Measurements from ENCODE around the gene SRSF7. TPM values are rescaled to one million over a fixed set of nuclear protein-coding genes. Genes with fewer than 3 reads are reported as not detected.

The SRSF7 gene
- total RNA-seq, 1 experiment from 2014 or later: 299 TPM

DNA sequence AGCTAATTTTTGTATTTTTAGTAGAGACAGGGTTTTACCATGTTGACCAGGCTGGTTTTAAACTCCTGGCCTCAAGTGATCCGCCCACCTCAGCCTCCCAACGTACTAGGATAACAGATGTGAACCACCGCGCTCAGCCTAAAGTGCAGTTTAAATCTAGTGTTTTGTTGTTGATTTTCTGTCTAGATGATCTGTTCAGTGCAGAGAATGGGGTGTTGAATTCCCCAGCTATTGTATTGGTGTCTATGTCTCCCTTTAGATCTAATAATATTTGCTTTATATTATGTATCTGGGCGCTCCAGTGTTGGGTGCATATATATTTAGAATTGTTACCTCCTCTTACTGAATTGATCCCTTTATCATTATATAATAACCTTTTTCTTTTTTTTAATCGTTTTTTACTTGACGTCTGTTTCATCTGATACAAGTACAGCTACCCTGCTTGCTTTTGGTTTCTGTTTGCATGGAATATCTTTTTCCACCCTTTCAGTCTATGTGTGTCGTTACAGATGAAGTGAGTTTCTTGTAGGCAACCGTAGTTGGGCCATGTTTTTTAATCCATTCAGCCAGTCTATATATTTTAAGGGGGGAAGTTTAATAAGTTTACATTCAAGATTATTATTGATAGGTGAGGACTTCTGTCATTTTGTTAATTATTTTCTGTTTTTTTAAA lies 50.9 kb downstream of the SRSF7 start:
- no peak for TF ChIP-seq MYBL2 (CRISPR knock-in tag; IDR thresholded peaks at IDR 0.05)
- TF ChIP-seq, protein P1, sequence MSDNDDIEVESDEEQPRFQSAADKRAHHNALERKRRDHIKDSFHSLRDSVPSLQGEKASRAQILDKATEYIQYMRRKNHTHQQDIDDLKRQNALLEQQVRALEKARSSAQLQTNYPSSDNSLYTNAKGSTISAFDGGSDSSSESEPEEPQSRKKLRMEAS (CRISPR knock-in tag; IDR thresholded peaks at IDR 0.05): no peak
- TF ChIP-seq, protein P2, sequence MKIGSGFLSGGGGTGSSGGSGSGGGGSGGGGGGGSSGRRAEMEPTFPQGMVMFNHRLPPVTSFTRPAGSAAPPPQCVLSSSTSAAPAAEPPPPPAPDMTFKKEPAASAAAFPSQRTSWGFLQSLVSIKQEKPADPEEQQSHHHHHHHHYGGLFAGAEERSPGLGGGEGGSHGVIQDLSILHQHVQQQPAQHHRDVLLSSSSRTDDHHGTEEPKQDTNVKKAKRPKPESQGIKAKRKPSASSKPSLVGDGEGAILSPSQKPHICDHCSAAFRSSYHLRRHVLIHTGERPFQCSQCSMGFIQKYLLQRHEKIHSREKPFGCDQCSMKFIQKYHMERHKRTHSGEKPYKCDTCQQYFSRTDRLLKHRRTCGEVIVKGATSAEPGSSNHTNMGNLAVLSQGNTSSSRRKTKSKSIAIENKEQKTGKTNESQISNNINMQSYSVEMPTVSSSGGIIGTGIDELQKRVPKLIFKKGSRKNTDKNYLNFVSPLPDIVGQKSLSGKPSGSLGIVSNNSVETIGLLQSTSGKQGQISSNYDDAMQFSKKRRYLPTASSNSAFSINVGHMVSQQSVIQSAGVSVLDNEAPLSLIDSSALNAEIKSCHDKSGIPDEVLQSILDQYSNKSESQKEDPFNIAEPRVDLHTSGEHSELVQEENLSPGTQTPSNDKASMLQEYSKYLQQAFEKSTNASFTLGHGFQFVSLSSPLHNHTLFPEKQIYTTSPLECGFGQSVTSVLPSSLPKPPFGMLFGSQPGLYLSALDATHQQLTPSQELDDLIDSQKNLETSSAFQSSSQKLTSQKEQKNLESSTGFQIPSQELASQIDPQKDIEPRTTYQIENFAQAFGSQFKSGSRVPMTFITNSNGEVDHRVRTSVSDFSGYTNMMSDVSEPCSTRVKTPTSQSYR (CRISPR knock-in tag; IDR thresholded peaks at IDR 0.05): no peak
- no peak for TF ChIP-seq ZNF416 (CRISPR knock-in tag; IDR thresholded peaks at IDR 0.05)
- TF ChIP-seq ATF1 (CRISPR knock-in tag; IDR thresholded peaks at IDR 0.05): no peak
- TF ChIP-seq ZNF317 (CRISPR knock-in tag; IDR thresholded peaks at IDR 0.05; ENCODE audit: borderline replicate concordance, low read depth): no peak
- TF ChIP-seq TCF7 (CRISPR knock-in tag; IDR thresholded peaks at IDR 0.05; ENCODE audit: low read depth): no peak
- TF ChIP-seq, protein P3, sequence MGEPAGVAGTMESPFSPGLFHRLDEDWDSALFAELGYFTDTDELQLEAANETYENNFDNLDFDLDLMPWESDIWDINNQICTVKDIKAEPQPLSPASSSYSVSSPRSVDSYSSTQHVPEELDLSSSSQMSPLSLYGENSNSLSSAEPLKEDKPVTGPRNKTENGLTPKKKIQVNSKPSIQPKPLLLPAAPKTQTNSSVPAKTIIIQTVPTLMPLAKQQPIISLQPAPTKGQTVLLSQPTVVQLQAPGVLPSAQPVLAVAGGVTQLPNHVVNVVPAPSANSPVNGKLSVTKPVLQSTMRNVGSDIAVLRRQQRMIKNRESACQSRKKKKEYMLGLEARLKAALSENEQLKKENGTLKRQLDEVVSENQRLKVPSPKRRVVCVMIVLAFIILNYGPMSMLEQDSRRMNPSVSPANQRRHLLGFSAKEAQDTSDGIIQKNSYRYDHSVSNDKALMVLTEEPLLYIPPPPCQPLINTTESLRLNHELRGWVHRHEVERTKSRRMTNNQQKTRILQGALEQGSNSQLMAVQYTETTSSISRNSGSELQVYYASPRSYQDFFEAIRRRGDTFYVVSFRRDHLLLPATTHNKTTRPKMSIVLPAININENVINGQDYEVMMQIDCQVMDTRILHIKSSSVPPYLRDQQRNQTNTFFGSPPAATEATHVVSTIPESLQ (CRISPR knock-in tag; IDR thresholded peaks at IDR 0.05): no peak
- no peak for TF ChIP-seq NFE2L1 (CRISPR knock-in tag; IDR thresholded peaks at IDR 0.05)
- TF ChIP-seq ZNF396 (CRISPR knock-in tag; IDR thresholded peaks at IDR 0.05; ENCODE audit: borderline replicate concordance): no peak
- TF ChIP-seq HMGA2 (CRISPR knock-in tag; IDR thresholded peaks at IDR 0.05): no peak
- TF ChIP-seq GABPB1 (CRISPR knock-in tag; IDR thresholded peaks at IDR 0.05): no peak
- no peak for TF ChIP-seq GTF2I (CRISPR knock-in tag; conservative IDR thresholded peaks at IDR 0.05)
- TF ChIP-seq, protein P4, sequence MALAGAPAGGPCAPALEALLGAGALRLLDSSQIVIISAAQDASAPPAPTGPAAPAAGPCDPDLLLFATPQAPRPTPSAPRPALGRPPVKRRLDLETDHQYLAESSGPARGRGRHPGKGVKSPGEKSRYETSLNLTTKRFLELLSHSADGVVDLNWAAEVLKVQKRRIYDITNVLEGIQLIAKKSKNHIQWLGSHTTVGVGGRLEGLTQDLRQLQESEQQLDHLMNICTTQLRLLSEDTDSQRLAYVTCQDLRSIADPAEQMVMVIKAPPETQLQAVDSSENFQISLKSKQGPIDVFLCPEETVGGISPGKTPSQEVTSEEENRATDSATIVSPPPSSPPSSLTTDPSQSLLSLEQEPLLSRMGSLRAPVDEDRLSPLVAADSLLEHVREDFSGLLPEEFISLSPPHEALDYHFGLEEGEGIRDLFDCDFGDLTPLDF (CRISPR knock-in tag; IDR thresholded peaks at IDR 0.05): no peak
- TF ChIP-seq EMX1 (CRISPR knock-in tag; IDR thresholded peaks at IDR 0.05): no peak
- no peak for TF ChIP-seq TP53 (CRISPR knock-in tag; IDR thresholded peaks at IDR 0.05)
- no peak for TF ChIP-seq FOXJ3 (CRISPR knock-in tag; IDR thresholded peaks at IDR 0.05; ENCODE audit: borderline replicate concordance)
- DNase-seq (ENCODE audit: low spot score) (no peak), ATAC-seq (no peak)
- no peaks in the 10 kb centered on the region for H3K27me3 Mint-ChIP-seq (ENCODE audit: low read depth)
- H3K4me1 Mint-ChIP-seq: no peaks in the 10 kb centered on the region
- ChIA-PET POLR2A (no interaction called here), CTCF (no interaction called here)
- H3K9me3 Mint-ChIP-seq: no peaks in the 10 kb centered on the region
- no peak overlapping the region for H3K27ac Mint-ChIP-seq
- H3K4me3 Mint-ChIP-seq: no peak overlapping the region
- H3K36me3 Mint-ChIP-seq: no peaks in the 10 kb centered on the region

DNA sequence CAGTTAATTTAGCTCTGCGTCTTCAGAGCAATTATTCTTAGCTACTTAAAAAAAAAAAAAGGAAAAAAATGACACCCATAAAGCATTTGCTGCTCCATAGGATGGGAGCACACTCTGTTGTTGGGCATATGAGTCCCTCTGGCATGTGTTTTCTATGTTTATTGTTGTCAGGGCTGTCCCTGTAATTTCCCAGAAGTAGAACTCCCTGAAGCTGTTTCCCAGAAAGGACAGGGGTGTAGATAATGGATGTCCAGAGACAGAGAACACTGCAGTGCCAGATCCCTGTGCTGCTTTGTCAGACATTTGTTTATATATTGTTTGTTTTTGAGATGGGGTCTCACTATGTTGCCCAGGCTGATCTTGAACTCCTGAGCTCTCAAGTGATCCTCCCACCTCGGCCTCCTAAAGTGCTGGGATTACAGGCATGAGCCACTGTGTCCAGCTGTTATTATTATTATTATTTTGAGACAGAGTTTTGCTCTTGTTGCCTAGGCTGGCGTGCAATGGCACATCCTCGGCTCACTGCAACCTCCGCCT lies 52.6 kb downstream of the SRSF7 start:
- CTCF ChIA-PET: interaction anchor here (0.6 to 1.8 kb wide), 4 partner anchors 28 to 883 kb away, joined by 3 to 9 read pairs (median 4); no protein-coding TSS in a partner anchor
- Mint-ChIP-seq H3K9me3 (no peaks in the 10 kb centered on the region), H3K27ac (no peak overlapping the region), H3K27me3 (ENCODE audit: low read depth) (no peaks in the 10 kb centered on the region), H3K4me1 (0 out of 2 replicates have a peak, but pooled peaks cover 3% of the 10 kb centered on the region), H3K4me3 (no peak overlapping the region), H3K36me3 (no peaks in the 10 kb centered on the region)
- ATAC-seq: no peak
- POLR2A ChIA-PET: no interaction called here
- DNase-seq (ENCODE audit: low spot score): no peak
- TF ChIP-seq SOX15 (CRISPR knock-in tag; IDR thresholded peaks at IDR 0.05): no peak
- TF ChIP-seq, protein P1 (CRISPR knock-in tag; IDR thresholded peaks at IDR 0.05): no peak
- TF ChIP-seq, protein P5, sequence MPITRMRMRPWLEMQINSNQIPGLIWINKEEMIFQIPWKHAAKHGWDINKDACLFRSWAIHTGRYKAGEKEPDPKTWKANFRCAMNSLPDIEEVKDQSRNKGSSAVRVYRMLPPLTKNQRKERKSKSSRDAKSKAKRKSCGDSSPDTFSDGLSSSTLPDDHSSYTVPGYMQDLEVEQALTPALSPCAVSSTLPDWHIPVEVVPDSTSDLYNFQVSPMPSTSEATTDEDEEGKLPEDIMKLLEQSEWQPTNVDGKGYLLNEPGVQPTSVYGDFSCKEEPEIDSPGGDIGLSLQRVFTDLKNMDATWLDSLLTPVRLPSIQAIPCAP (CRISPR knock-in tag; IDR thresholded peaks at IDR 0.05): no peak
- TF ChIP-seq ZNF396 (CRISPR knock-in tag; IDR thresholded peaks at IDR 0.05; ENCODE audit: borderline replicate concordance): no peak
- no peak for TF ChIP-seq ZNF138 (CRISPR knock-in tag; conservative IDR thresholded peaks at IDR 0.05)
- TF ChIP-seq, protein P6, sequence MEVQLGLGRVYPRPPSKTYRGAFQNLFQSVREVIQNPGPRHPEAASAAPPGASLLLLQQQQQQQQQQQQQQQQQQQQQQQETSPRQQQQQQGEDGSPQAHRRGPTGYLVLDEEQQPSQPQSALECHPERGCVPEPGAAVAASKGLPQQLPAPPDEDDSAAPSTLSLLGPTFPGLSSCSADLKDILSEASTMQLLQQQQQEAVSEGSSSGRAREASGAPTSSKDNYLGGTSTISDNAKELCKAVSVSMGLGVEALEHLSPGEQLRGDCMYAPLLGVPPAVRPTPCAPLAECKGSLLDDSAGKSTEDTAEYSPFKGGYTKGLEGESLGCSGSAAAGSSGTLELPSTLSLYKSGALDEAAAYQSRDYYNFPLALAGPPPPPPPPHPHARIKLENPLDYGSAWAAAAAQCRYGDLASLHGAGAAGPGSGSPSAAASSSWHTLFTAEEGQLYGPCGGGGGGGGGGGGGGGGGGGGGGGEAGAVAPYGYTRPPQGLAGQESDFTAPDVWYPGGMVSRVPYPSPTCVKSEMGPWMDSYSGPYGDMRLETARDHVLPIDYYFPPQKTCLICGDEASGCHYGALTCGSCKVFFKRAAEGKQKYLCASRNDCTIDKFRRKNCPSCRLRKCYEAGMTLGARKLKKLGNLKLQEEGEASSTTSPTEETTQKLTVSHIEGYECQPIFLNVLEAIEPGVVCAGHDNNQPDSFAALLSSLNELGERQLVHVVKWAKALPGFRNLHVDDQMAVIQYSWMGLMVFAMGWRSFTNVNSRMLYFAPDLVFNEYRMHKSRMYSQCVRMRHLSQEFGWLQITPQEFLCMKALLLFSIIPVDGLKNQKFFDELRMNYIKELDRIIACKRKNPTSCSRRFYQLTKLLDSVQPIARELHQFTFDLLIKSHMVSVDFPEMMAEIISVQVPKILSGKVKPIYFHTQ (CRISPR knock-in tag; IDR thresholded peaks at IDR 0.05): no peak
- TF ChIP-seq, protein P7, sequence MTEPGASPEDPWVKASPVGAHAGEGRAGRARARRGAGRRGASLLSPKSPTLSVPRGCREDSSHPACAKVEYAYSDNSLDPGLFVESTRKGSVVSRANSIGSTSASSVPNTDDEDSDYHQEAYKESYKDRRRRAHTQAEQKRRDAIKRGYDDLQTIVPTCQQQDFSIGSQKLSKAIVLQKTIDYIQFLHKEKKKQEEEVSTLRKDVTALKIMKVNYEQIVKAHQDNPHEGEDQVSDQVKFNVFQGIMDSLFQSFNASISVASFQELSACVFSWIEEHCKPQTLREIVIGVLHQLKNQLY (CRISPR knock-in tag; IDR thresholded peaks at IDR 0.05): no peak
- no peak for TF ChIP-seq GABPB1 (CRISPR knock-in tag; IDR thresholded peaks at IDR 0.05)

Data from WTC11 (cell line).